Peyer's patch (tissue), 4 donors: ENCODE measurements around the gene CHADL.

Experiments
- CTCF ChIP-seq, 6 experiments: fragments of 450-650 bp in 4 of 6; fragments of 200-600 bp in 2 of 6; sonication (generic) in 1 of 6; IDR thresholded peaks; one replicate each; pipeline ENCODE4 v1.5.1; 2017 to 2019; ENCODE audit warnings: antibody characterized with exemption in 6 of 6, mild to moderate bottlenecking in 3 of 6, moderate library complexity in 1 of 6
- POLR2A ChIP-seq, 2 donors: fragments of 450-650 bp; IDR thresholded peaks; one replicate each; pipeline ENCODE4 v1.5.1; 2017; ENCODE audit warnings: antibody characterized with exemption in 2 of 2, mild to moderate bottlenecking in 2 of 2, moderate library complexity in 2 of 2

- TF ChIP-seq CTCF (IDR thresholded peaks at IDR 0.05) (no peak), POLR2A (IDR thresholded peaks at IDR 0.05) (no peak)
Observed at GRCh38 chr22:41289671-41290070, 48.9 kb upstream of the CHADL start.
